Caco-2 (cell line): ENCODE measurements around the gene KISS1. TPM values are rescaled to one million over a fixed set of nuclear protein-coding genes. Genes with fewer than 3 reads are reported as not detected.

Experiments
- BruUV-seq: library from RNA; stranded (reverse); fragments of 400-500 nt; replicated peaks from 2 replicates; lab custom pipeline; 2021; lab: Mats Ljungman, UMichigan
- CTCF ChIA-PET: fragments of 300-600 bp; sonication (Branson Sonifier 250); formaldehyde crosslinking; loops from one replicate; lab custom pipeline; 2022; ENCODE audit warnings: antibody characterized with exemption; lab: Charles Lee
- POLR2A ChIA-PET: fragments of 300-600 bp; sonication (Branson Sonifier 250); formaldehyde crosslinking; loops from one replicate; lab custom pipeline; 2022; ENCODE audit warnings: antibody characterized with exemption; lab: Charles Lee
- DNase-seq, 2 experiments: peaks; one replicate each; pipeline versions ENCODE4 v3.0.0 to v3.0.0-alpha.2; 2020 to 2022
- H3K27me3 ChIP-seq: replicated peaks from 2 replicates; pipeline ENCODE4 v1.6.0; 2011; ENCODE audit warnings: low read length; ENCODE audit not compliant: control insufficient read depth, insufficient read depth
- H3K36me3 ChIP-seq: 2 replicates; pipeline ENCODE4 v1.5.1; 2011; ENCODE audit warnings: low read length; ENCODE audit not compliant: control insufficient read depth, insufficient read depth
- H3K4me1 ChIP-seq: fragments of 250-450 bp; sonication (Bioruptor Pico); 2 replicates; pipeline ENCODE4 v1.5.1; 2020; ENCODE audit warnings: mild to moderate bottlenecking
- H3K4me3 ChIP-seq: 2 replicates; pipeline ENCODE4 v1.5.1; 2011; ENCODE audit warnings: low read depth, mild to moderate bottlenecking, control low read depth, low read length
- H3K9me3 ChIP-seq: fragments of 250-450 bp; sonication (Bioruptor Pico); 2 replicates; pipeline ENCODE4 v1.5.1; 2020; ENCODE audit warnings: mild to moderate bottlenecking, moderate library complexity
- H3K27ac Mint-ChIP-seq: one replicate; pipeline ENCODE4 v1.8.0; 2022; ENCODE audit warnings: mixed read lengths; ENCODE audit not compliant: unreplicated experiment
- H3K27me3 Mint-ChIP-seq: one replicate; pipeline ENCODE4 v1.8.0; 2022; ENCODE audit warnings: mixed read lengths; ENCODE audit not compliant: insufficient read depth, unreplicated experiment
- H3K36me3 Mint-ChIP-seq: one replicate; pipeline ENCODE4 v1.8.0; 2022; ENCODE audit warnings: mild to moderate bottlenecking, mixed read lengths; ENCODE audit not compliant: insufficient read depth, unreplicated experiment
- H3K4me1 Mint-ChIP-seq: one replicate; pipeline ENCODE4 v1.8.0; 2022; ENCODE audit warnings: low read depth, mixed read lengths; ENCODE audit not compliant: unreplicated experiment
- H3K4me3 Mint-ChIP-seq: one replicate; pipeline ENCODE4 v1.8.0; 2022; ENCODE audit warnings: mild to moderate bottlenecking, moderate library complexity, mixed read lengths; ENCODE audit not compliant: unreplicated experiment
- H3K9me3 Mint-ChIP-seq: one replicate; pipeline ENCODE4 v1.8.0; 2022; ENCODE audit warnings: mixed read lengths; ENCODE audit not compliant: unreplicated experiment
- CTCF ChIP-seq, 2 experiments: fragments of 200-600 bp in 1 of 2; IDR thresholded peaks; 1 replicate in 1 of 2; 2 replicates in 1 of 2; pipeline versions ENCODE4 v1.5.1 to v1.8.0; 2011 to 2022; ENCODE audit warnings: antibody characterized with exemption in 1 of 2, control low read depth in 1 of 2, inconsistent platforms in 1 of 2, low read depth in 1 of 2, low read length in 1 of 2, mild to moderate bottlenecking in 1 of 2, moderate library complexity in 1 of 2; ENCODE audit not compliant: insufficient read depth in 1 of 2, severe bottlenecking in 1 of 2, unreplicated experiment in 1 of 2
- intact Hi-C: fragments of 100-400 bp; cut with micrococcal nuclease; formaldehyde crosslinking; loops from one replicate; pipeline ENCODE4 v1.10.0; 2022; ENCODE audit not compliant: unreplicated experiment
- total RNA-seq: library from RNA; stranded (reverse); gene quantifications from 2 replicates; pipeline ENCODE4 v1.2.3, GENCODE V29; 2022

KISS1 gene
- total RNA-seq, 1 experiment from 2014 or later, result 3.3 TPM

- H3K4me3 ChIP-seq, result no peak overlapping the region
- DNase-seq, result no peak
- BruUV-seq, result no TSS peak
- H3K27ac Mint-ChIP-seq, result no peak overlapping the region
- no peaks in the 10 kb centered on the region for H3K27me3 ChIP-seq
- H3K9me3 Mint-ChIP-seq, result no peaks in the 10 kb centered on the region
- H3K4me1 Mint-ChIP-seq, result no peaks in the 10 kb centered on the region
- no peaks in the 10 kb centered on the region for H3K9me3 ChIP-seq
- H3K27me3 Mint-ChIP-seq, result no peaks in the 10 kb centered on the region
- intact Hi-C loops, result no loop called here
- no peaks in the 10 kb centered on the region for H3K36me3 ChIP-seq
- no peak overlapping the region for H3K4me3 Mint-ChIP-seq
- H3K36me3 Mint-ChIP-seq, result no peaks in the 10 kb centered on the region
- ChIA-PET CTCF (no interaction called here), POLR2A (no interaction called here)
- 0 out of 2 replicates have a peak, but pooled peaks cover 3% of the 10 kb centered on the region for H3K4me1 ChIP-seq
- TF ChIP-seq CTCF (IDR thresholded peaks at IDR 0.05; ENCODE audit: insufficient read depth in 1 of 2, low read depth in 1 of 2, low read length in 1 of 2, severe bottlenecking in 1 of 2, unreplicated experiment in 1 of 2), result no peak
These were observed 25.9 kb upstream of the KISS1 start for GRCh38 chr1:204222006-204222763.

- Histone ChIP-seq H3K4me3 (no peak overlapping the region), H3K27me3 (no peaks in the 10 kb centered on the region), H3K4me1 (no peaks in the 10 kb centered on the region), H3K9me3 (no peaks in the 10 kb centered on the region), H3K36me3 (no peaks in the 10 kb centered on the region)
- TSS peak; percentile 43 for BruUV-seq
- intact Hi-C loops, result no loop called here
- no peaks in the 10 kb centered on the region for H3K4me1 Mint-ChIP-seq
- no peaks in the 10 kb centered on the region for H3K27me3 Mint-ChIP-seq
- TF ChIP-seq CTCF (IDR thresholded peaks at IDR 0.05; ENCODE audit: insufficient read depth in 1 of 2, low read depth in 1 of 2, low read length in 1 of 2, severe bottlenecking in 1 of 2, unreplicated experiment in 1 of 2), result no peak
- no peak overlapping the region for H3K27ac Mint-ChIP-seq
- H3K9me3 Mint-ChIP-seq, result no peaks in the 10 kb centered on the region
- H3K4me3 Mint-ChIP-seq, result no peak overlapping the region
- CTCF ChIA-PET, result no interaction called here
- no peaks in the 10 kb centered on the region for H3K36me3 Mint-ChIP-seq
- no peak for DNase-seq
- POLR2A ChIA-PET, result no interaction called here
These were observed 25.0 kb upstream of the KISS1 start for GRCh38 chr1:204221271-204221670.

- no peak overlapping the region for H3K27ac Mint-ChIP-seq
- H3K4me3 ChIP-seq, result no peak overlapping the region
- no peaks in the 10 kb centered on the region for H3K9me3 ChIP-seq
- intact Hi-C loops, result no loop called here
- ChIA-PET CTCF (no interaction called here), POLR2A (interaction anchor here (0.5 kb wide), 1 partner anchor 276 kb away, joined by 3 read pairs; no protein-coding TSS in a partner anchor)
- H3K9me3 Mint-ChIP-seq, result no peaks in the 10 kb centered on the region
- TF ChIP-seq CTCF (IDR thresholded peaks at IDR 0.05; ENCODE audit: insufficient read depth in 1 of 2, low read depth in 1 of 2, low read length in 1 of 2, severe bottlenecking in 1 of 2, unreplicated experiment in 1 of 2), result no peak
- no peak for DNase-seq
- H3K27me3 Mint-ChIP-seq, result no peaks in the 10 kb centered on the region
- H3K4me1 ChIP-seq, result no peaks in the 10 kb centered on the region
- no peaks in the 10 kb centered on the region for H3K36me3 Mint-ChIP-seq
- H3K4me1 Mint-ChIP-seq, result no peaks in the 10 kb centered on the region
- no peak overlapping the region for H3K4me3 Mint-ChIP-seq
- no peaks in the 10 kb centered on the region for H3K27me3 ChIP-seq
- H3K36me3 ChIP-seq, result no peaks in the 10 kb centered on the region
- no TSS peak for BruUV-seq
These were observed 23.8 kb upstream of the KISS1 start for GRCh38 chr1:204219971-204220616.
